Activated CD4-positive, alpha-beta T cell treated with anti-CD3 and anti-CD28 coated beads, Interleukin-2, amount 50 U/mL, for 1 hour (primary cell): ENCODE measurements around the gene SLC12A6.
"Not testable (repeated sequence)": the region's sequence is repeated elsewhere in the genome, so short reads cannot be mapped to it uniquely, and the experiment has no call there.

Experiments used
- DNase-seq: peaks from one replicate; pipeline ENCODE4 v3.0.0-alpha.2; 2020

The SLC12A6 gene

GRCh38 chr15:34355241-34355640 is 17.7 kb upstream of the SLC12A6 start:
- no peak for DNase-seq

- no peak for DNase-seq
Measured at GRCh38 chr15:34354286-34354685, 16.7 kb upstream of the SLC12A6 start.

- DNase-seq: no peak
Measured at GRCh38 chr15:34353627-34354026, 16.0 kb upstream of the SLC12A6 start.

- not testable (repeated sequence) for DNase-seq
Measured at GRCh38 chr15:34352996-34353395, 15.4 kb upstream of the SLC12A6 start.

- no peak for DNase-seq
Measured at GRCh38 chr15:34349769-34350168, 12.2 kb upstream of the SLC12A6 start.

GRCh38 chr15:34348735-34349300 is 11.2 kb upstream of the SLC12A6 start:
- DNase-seq: no peak

- DNase-seq: no peak
Measured at GRCh38 chr15:34347951-34348638, 10.5 kb upstream of the SLC12A6 start.

- peak; percentile 94 for DNase-seq
Measured at GRCh38 chr15:34342737-34343575, 5.4 kb upstream of the SLC12A6 start, which contains the start of the genes NOP10 and NUTM1. TSS of gene NOP10 (minus strand) at chr15:34343136. CDS start at chr15:34343073, 63 bp downstream. TSS of gene NUTM1 (plus strand) at chr15:34343315. CDS start at chr15:34343697, 382 bp downstream.

GRCh38 chr15:34342213-34342736 is 4.7 kb upstream of the SLC12A6 start:
- not testable (repeated sequence) for DNase-seq

GRCh38 chr15:34341381-34342212 is 4.0 kb upstream of the SLC12A6 start:
- no peak for DNase-seq

GRCh38 chr15:34339946-34340345 is 2.4 kb upstream of the SLC12A6 start:
- DNase-seq: no peak

GRCh38 chr15:34338347-34338746 is 766 bp upstream of the SLC12A6 start:
- no peak for DNase-seq

- DNase-seq: no peak
Measured at GRCh38 chr15:34336991-34337556, 507 bp downstream of the SLC12A6 start.

- no peak for DNase-seq
Measured at GRCh38 chr15:34336231-34336990, 1.2 kb downstream of the SLC12A6 start.

- no peak for DNase-seq
Measured at GRCh38 chr15:34335176-34336032, 2.2 kb downstream of the SLC12A6 start.

- DNase-seq: no peak
Measured at GRCh38 chr15:34334672-34335071, 2.9 kb downstream of the SLC12A6 start.

GRCh38 chr15:34332553-34333120 is 4.9 kb downstream of the SLC12A6 start:
- DNase-seq: no peak

GRCh38 chr15:34331809-34332208 is 5.8 kb downstream of the SLC12A6 start:
- DNase-seq: no peak

GRCh38 chr15:34330279-34330678 is 7.3 kb downstream of the SLC12A6 start:
- no peak for DNase-seq

- no peak for DNase-seq
Measured at GRCh38 chr15:34329006-34329405, 8.6 kb downstream of the SLC12A6 start.
